Keratinocyte (primary cell): Measurements from ENCODE around the gene SLC25A21. TPM values are rescaled to one million over a fixed set of nuclear protein-coding genes. Genes with fewer than 3 reads are reported as not detected.

Experiments used
- DNase-seq: peaks from one replicate; pipeline ENCODE4 v3.0.0-alpha.2; 2011; ENCODE audit warnings: low read depth, missing footprints, low spot score
- FAIRE-seq: peaks from 2 replicates; lab custom pipeline; 2011; peaks lifted over from hg19 to GRCh38; lab: Jason Lieb, UNC
- H2AFZ ChIP-seq: 2 replicates; pipeline ENCODE4 v1.6.0; 2012; ENCODE audit warnings: low read length, control low read depth, inconsistent platforms; ENCODE audit not compliant: control insufficient read depth
- H3K27ac ChIP-seq: 2 replicates; pipeline ENCODE4 v1.5.1; 2011; ENCODE audit warnings: low read length; ENCODE audit not compliant: control insufficient read depth, insufficient read depth
- H3K27me3 ChIP-seq: 3 replicates; pipeline ENCODE4 v1.6.0; 2011; ENCODE audit warnings: low read length; ENCODE audit not compliant: control insufficient read depth, insufficient read depth; ENCODE audit errors: extremely low read depth
- H3K36me3 ChIP-seq, 2 experiments: 2 replicates in 1 of 2; 3 replicates in 1 of 2; pipeline ENCODE4 v1.5.1; 2011; ENCODE audit warnings: low read length in 2 of 2, mild to moderate bottlenecking in 1 of 2; ENCODE audit not compliant: control insufficient read depth in 2 of 2, insufficient read depth in 2 of 2; ENCODE audit errors: extremely low read depth in 1 of 2
- H3K4me1 ChIP-seq: 3 replicates; pipeline ENCODE4 v1.5.1; 2011; ENCODE audit warnings: low read length; ENCODE audit not compliant: control insufficient read depth, insufficient read depth; ENCODE audit errors: extremely low read depth
- H3K4me2 ChIP-seq: 3 replicates; pipeline ENCODE4 v1.6.0; 2011; ENCODE audit warnings: low read depth, low read length; ENCODE audit not compliant: control insufficient read depth, insufficient read depth; ENCODE audit errors: extremely low read depth
- H3K4me3 ChIP-seq, 3 experiments: fragments of 200-600 bp in 1 of 3; sonication (generic) in 1 of 3; 2 replicates in 2 of 3; 3 replicates in 1 of 3; pipeline ENCODE4 v1.5.1; 2011 to 2016; ENCODE audit warnings: low read length in 3 of 3, mild to moderate bottlenecking in 3 of 3, control low read depth in 2 of 3, inconsistent platforms in 1 of 3, low read depth in 1 of 3, mixed read lengths in 1 of 3, mixed run types in 1 of 3, moderate library complexity in 1 of 3; ENCODE audit not compliant: control insufficient read depth in 2 of 3, insufficient read depth in 2 of 3; ENCODE audit errors: extremely low read depth in 1 of 3
- H3K79me2 ChIP-seq: 2 replicates; pipeline ENCODE4 v1.6.0; 2012; ENCODE audit warnings: low read length; ENCODE audit not compliant: control insufficient read depth, insufficient read depth
- H3K9ac ChIP-seq: 3 replicates; pipeline ENCODE4 v1.6.0; 2011; ENCODE audit warnings: low read length; ENCODE audit not compliant: control insufficient read depth, insufficient read depth; ENCODE audit errors: extremely low read depth
- H3K9me1 ChIP-seq: 3 replicates; pipeline ENCODE4 v1.6.0; 2011; ENCODE audit warnings: low read length; ENCODE audit not compliant: control insufficient read depth, insufficient read depth; ENCODE audit errors: extremely low read depth
- H3K9me3 ChIP-seq: 2 replicates; pipeline ENCODE4 v1.5.1; 2012; ENCODE audit warnings: low read depth, low read length; ENCODE audit not compliant: control insufficient read depth
- H4K20me1 ChIP-seq: 3 replicates; pipeline ENCODE4 v1.6.0; 2011; ENCODE audit warnings: low read length; ENCODE audit not compliant: control insufficient read depth, insufficient read depth; ENCODE audit errors: extremely low read depth
- CTCF ChIP-seq, 3 experiments: IDR thresholded peaks in 1 of 3; conservative IDR thresholded peaks in 1 of 3; optimal IDR thresholded peaks in 1 of 3; 2 replicates in 2 of 3; 3 replicates in 1 of 3; pipeline versions ENCODE3 to v1.5.1; 2011; ENCODE audit warnings: low read length in 3 of 3, mild to moderate bottlenecking in 3 of 3, moderate library complexity in 2 of 3, control low read depth in 1 of 3, inconsistent platforms in 1 of 3; ENCODE audit not compliant: insufficient read depth in 2 of 3; ENCODE audit errors: extremely low read depth in 1 of 3
- EZH2 ChIP-seq: IDR thresholded peaks from one replicate; pipeline ENCODE4 v1.6.1; 2012; ENCODE audit warnings: inconsistent platforms, mild to moderate bottlenecking, low read length, moderate library complexity
- dilution Hi-C: fragments of 300-500 bp; cut with MboI; formaldehyde crosslinking; loops from one replicate; pipeline ENCODE4 v1.7.0; 2020; ENCODE audit warnings: low sequenced_read_pairs; ENCODE audit not compliant: extremely low pct_ligation_motif_present
- polyA plus RNA-seq, 5 experiments: library from polyadenylated mRNA; depleted of rRNA in 3 of 5; stranded (reverse) in 3 of 5; stranded (forward) in 1 of 5; unstranded in 1 of 5; fragments of >200 nt; gene quantifications; 1 replicate in 1 of 5; 2 replicates in 3 of 5; 3 replicates in 1 of 5; pipeline versions ENCODE4 v1.2.1 to v1.2.3, GENCODE V29; 2011 to 2012; ENCODE audit warnings: missing spikeins in 2 of 5, low read depth in 1 of 5, low replicate concordance in 1 of 5

SLC25A21 gene
- polyA plus RNA-seq, 1 donor (not counting 4 experiments of a cell fraction or from before 2014, with no cell fraction given), result 0.66 TPM

- Histone ChIP-seq H3K4me3 (peak within 1 kb of the TSS; percentile 54 to 83 (median 77)), H3K27me3 (no peaks in the 10 kb centered on the region), H2AFZ (peak within 1 kb of the TSS; percentile 95), H4K20me1 (no peaks in the 10 kb centered on the region), H3K9ac (peak within 1 kb of the TSS; percentile 81), H3K4me2 (peak within 1 kb of the TSS; percentile 84), H3K36me3 (no peaks in the 10 kb centered on the region), H3K4me1 (peaks cover 15% of the 10 kb centered on the region), H3K79me2 (peaks cover 13% of the 10 kb centered on the region), H3K9me1 (no peaks in the 10 kb centered on the region), H3K27ac (peak within 1 kb of the TSS; percentile 84), H3K9me3 (no peaks in the 10 kb centered on the region)
- dilution Hi-C loops, result no loop called here
- FAIRE-seq (no peak), DNase-seq (no peak)
- TF ChIP-seq CTCF (optimal IDR thresholded peaks at IDR 0.05 in 1 of 3, IDR thresholded peaks at IDR 0.05 in 1 of 3, conservative IDR thresholded peaks at IDR 0.05 in 1 of 3; ENCODE audit: extremely low read depth in 1 of 3, insufficient read depth in 2 of 3, low read length in 3 of 3), result peak; percentile 12 to 47 (median 18)
- TF ChIP-seq EZH2, result no peak
These were observed 25.2 kb upstream of the SLC25A21 start, which contains the start of gene MIPOL1 for GRCh38 chr14:37197421-37198272. TSS of gene MIPOL1 (plus strand) at chr14:37197937. CDS start at chr14:37247889, 49,952 bp downstream.

- H3K9me3 ChIP-seq, result no peaks in the 10 kb centered on the region
- no peaks in the 10 kb centered on the region for H3K36me3 ChIP-seq
- H3K79me2 ChIP-seq, result peaks cover 12% of the 10 kb centered on the region
- H3K4me2 ChIP-seq, result peak overlapping the region; percentile 84
- dilution Hi-C loops, result no loop called here
- DNase-seq, result no peak
- no peak for FAIRE-seq
- TF ChIP-seq CTCF (optimal IDR thresholded peaks at IDR 0.05 in 1 of 3, IDR thresholded peaks at IDR 0.05 in 1 of 3, conservative IDR thresholded peaks at IDR 0.05 in 1 of 3; ENCODE audit: extremely low read depth in 1 of 3, insufficient read depth in 2 of 3, low read length in 3 of 3) (no peak), EZH2 (no peak)
- H3K27me3 ChIP-seq, result no peaks in the 10 kb centered on the region
- H3K9me1 ChIP-seq, result no peaks in the 10 kb centered on the region
- H3K27ac ChIP-seq, result peak overlapping the region; percentile 84
- peak overlapping the region; percentile 81 for H3K9ac ChIP-seq
- H4K20me1 ChIP-seq, result no peaks in the 10 kb centered on the region
- H3K4me1 ChIP-seq, result peaks cover 8% of the 10 kb centered on the region
- H2AFZ ChIP-seq, result peak overlapping the region; percentile 82
- H3K4me3 ChIP-seq, result peak overlapping the region; percentile 54 to 83 (median 77)
These were observed 24.4 kb upstream of the SLC25A21 start for GRCh38 chr14:37196604-37197420.
